Endodermal cell (in vitro differentiated cells): ENCODE results near the gene NTSR1. TPM values are rescaled to one million over a fixed set of nuclear protein-coding genes. Genes with fewer than 3 reads are reported as not detected.
"Not testable (repeated sequence)": the region's sequence is repeated elsewhere in the genome, so short reads cannot be mapped to it uniquely, and the experiment has no call there.

Source experiments
- DNase-seq: peaks from one replicate; pipeline ENCODE4 v3.0.0-alpha.2; 2017
- H3K27ac ChIP-seq: 2 replicates; pipeline ENCODE4 v1.5.1; 2013; ENCODE audit warnings: mild to moderate bottlenecking, low read depth, low read length, moderate library complexity
- H3K27me3 ChIP-seq: 2 replicates; pipeline ENCODE4 v1.6.1; 2013; ENCODE audit warnings: mild to moderate bottlenecking, low read length, moderate library complexity; ENCODE audit not compliant: insufficient read depth, control insufficient read depth, poor library complexity, severe bottlenecking
- H3K36me3 ChIP-seq: 2 replicates; pipeline ENCODE4 v1.7.0; 2013; ENCODE audit warnings: mild to moderate bottlenecking, low read length, moderate library complexity; ENCODE audit not compliant: control insufficient read depth, insufficient read depth
- H3K4me1 ChIP-seq: one replicate; pipeline ENCODE4 v1.7.0; 2013; ENCODE audit warnings: low read length; ENCODE audit not compliant: control insufficient read depth, insufficient read depth
- H3K4me3 ChIP-seq: 2 replicates; pipeline ENCODE4 v1.5.1; 2013; ENCODE audit warnings: mild to moderate bottlenecking, low read length, moderate library complexity
- H3K9ac ChIP-seq: 2 replicates; pipeline ENCODE4 v1.6.1; 2013; ENCODE audit warnings: mild to moderate bottlenecking, low read length, moderate library complexity; ENCODE audit not compliant: poor library complexity, severe bottlenecking; ENCODE audit errors: extremely low read depth
- H3K9me3 ChIP-seq: 2 replicates; pipeline ENCODE4 v1.6.1; 2013; ENCODE audit warnings: mild to moderate bottlenecking, low read length, moderate library complexity; ENCODE audit not compliant: control insufficient read depth
- H3K27ac Mint-ChIP-seq: 2 replicates; pipeline ENCODE4 v1.8.0; 2020; ENCODE audit warnings: mixed read lengths
- H3K27me3 Mint-ChIP-seq: 2 replicates; pipeline ENCODE4 v1.8.0; 2021; ENCODE audit warnings: mild to moderate bottlenecking, mixed read lengths; ENCODE audit not compliant: insufficient read depth
- H3K36me3 Mint-ChIP-seq: 2 replicates; pipeline ENCODE4 v1.8.0; 2020; ENCODE audit warnings: low read depth, mixed read lengths
- H3K4me1 Mint-ChIP-seq: 2 replicates; pipeline ENCODE4 v1.8.0; 2020; ENCODE audit warnings: mixed read lengths
- H3K4me3 Mint-ChIP-seq: 2 replicates; pipeline ENCODE4 v1.8.0; 2020; ENCODE audit warnings: mild to moderate bottlenecking, moderate library complexity, mixed read lengths
- H3K9me3 Mint-ChIP-seq: 2 replicates; pipeline ENCODE4 v1.8.0; 2020; ENCODE audit warnings: mild to moderate bottlenecking, mixed read lengths
- WGBS, 2 experiments: methylation state at CpG; one replicate each; pipeline versions ENCODE4 v1.1.5 to v1.1.7; 2013; ENCODE audit warnings: missing lambda C conversion rate in 2 of 2, mixed read lengths in 1 of 2; ENCODE audit not compliant: insufficient coverage in 1 of 2, insufficient read length in 1 of 2; 5-methylcytosine and 5-hydroxymethylcytosine counted together
- total RNA-seq, 2 donors: library from RNA; stranded (reverse); fragmentation: NEBNext Ultra II Directional in 1 of 2; extraction: Animal tissue kit (Norgen Biotek cat#: 25700) in 1 of 2; gene quantifications; 2 replicates in 1 of 2; 3 replicates in 1 of 2; pipeline ENCODE4 v1.2.1, GENCODE V29; 2021
- TF ChIP-seq, protein P1 (sequence below): fragments of 200-600 bp; sonication (generic); conservative IDR thresholded peaks from 2 replicates; pipeline ENCODE4 v1.5.0; 2021; ENCODE audit warnings: antibody characterized with exemption, mild to moderate bottlenecking

The NTSR1 gene
- total RNA-seq, 2 donors from 2014 or later, result 0.11 to 0.62 TPM

DNA sequence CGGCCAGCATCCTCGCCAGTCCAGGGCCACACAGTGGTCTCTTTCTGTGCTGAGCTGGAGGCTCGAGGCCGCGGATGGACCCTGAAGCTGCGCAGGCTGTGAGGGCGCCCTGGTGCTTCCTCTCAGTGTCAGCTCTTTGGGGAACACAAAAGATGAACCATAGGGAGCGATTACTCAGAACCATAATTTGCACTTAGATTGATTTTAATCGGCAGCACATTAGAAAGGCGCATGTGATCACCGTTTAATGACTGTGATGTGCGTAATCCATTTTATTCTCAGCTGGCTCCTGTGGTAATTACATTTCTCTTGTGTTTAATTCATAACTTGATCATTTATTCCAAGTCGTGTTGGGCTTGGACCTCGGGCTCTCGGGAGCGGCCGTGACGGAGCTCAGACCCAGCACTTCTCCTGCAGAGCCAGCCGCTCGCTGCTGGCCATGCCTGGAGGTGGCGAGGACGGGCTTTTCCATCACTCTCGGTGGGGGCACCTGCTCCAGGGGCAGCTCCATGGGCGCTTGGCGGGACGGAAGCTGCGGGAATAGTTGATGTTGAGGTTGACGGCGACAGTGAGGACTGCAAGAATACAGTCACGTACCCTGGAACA, 25.6 kb upstream of the NTSR1 start:
- TF ChIP-seq, protein P1, sequence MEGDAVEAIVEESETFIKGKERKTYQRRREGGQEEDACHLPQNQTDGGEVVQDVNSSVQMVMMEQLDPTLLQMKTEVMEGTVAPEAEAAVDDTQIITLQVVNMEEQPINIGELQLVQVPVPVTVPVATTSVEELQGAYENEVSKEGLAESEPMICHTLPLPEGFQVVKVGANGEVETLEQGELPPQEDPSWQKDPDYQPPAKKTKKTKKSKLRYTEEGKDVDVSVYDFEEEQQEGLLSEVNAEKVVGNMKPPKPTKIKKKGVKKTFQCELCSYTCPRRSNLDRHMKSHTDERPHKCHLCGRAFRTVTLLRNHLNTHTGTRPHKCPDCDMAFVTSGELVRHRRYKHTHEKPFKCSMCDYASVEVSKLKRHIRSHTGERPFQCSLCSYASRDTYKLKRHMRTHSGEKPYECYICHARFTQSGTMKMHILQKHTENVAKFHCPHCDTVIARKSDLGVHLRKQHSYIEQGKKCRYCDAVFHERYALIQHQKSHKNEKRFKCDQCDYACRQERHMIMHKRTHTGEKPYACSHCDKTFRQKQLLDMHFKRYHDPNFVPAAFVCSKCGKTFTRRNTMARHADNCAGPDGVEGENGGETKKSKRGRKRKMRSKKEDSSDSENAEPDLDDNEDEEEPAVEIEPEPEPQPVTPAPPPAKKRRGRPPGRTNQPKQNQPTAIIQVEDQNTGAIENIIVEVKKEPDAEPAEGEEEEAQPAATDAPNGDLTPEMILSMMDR, result no peak
- no peak overlapping the region for H3K9ac ChIP-seq
- no peak for DNase-seq
- peaks cover 4% of the 10 kb centered on the region for H3K4me1 ChIP-seq
- Mint-ChIP-seq H3K4me3 (no peak overlapping the region), H3K9me3 (peaks cover 10% of the 10 kb centered on the region), H3K27me3 (no peaks in the 10 kb centered on the region), H3K36me3 (no peaks in the 10 kb centered on the region), H3K27ac (no peak overlapping the region), H3K4me1 (peaks cover 4% of the 10 kb centered on the region)
- no peaks in the 10 kb centered on the region for H3K27me3 ChIP-seq
- H3K4me3 ChIP-seq, result no peak overlapping the region
- 89 to 92% methylated on average over 23 to 30 of the region's 30 CpGs for WGBS, 2 experiments
- no peak overlapping the region for H3K27ac ChIP-seq
- peaks cover 8% of the 10 kb centered on the region for H3K9me3 ChIP-seq
- no peaks in the 10 kb centered on the region for H3K36me3 ChIP-seq

DNA sequence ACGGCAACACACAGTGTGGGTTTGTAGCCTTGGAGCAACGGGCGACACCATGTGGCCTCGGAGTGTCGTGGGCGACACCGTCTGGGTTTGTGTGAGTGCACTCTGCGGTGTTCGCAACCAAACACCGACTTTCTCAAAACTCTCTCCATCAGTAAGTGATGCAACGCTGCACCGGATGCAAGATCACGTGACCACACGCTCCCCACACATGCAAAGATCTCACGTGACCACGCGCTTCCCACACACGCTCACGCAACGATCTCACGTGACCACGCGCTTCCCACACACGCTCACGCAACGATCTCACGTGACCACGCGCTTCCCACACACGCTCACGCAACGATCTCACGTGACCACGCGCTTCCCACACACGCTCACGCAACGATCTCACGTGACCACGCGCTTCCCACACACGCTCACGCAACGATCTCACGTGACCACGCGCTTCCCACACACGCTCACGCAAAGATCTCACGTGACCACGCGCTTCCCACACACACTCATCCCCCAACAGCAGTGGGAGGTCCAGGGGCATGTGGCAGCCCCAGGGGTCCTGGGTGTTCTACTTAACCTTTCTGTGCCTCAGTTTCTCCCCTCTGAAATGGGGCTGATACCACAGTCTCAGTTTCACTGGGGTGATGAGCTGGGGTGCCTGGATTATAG, 24.8 kb upstream of the NTSR1 start:
- H3K4me1 Mint-ChIP-seq, DNase-seq, H3K9me3 ChIP-seq, H3K27me3 ChIP-seq, H3K36me3 Mint-ChIP-seq, H3K27ac ChIP-seq, H3K27me3 Mint-ChIP-seq, H3K4me3 Mint-ChIP-seq, H3K4me1 ChIP-seq, H3K4me3 ChIP-seq, H3K27ac Mint-ChIP-seq, H3K36me3 ChIP-seq, H3K9ac ChIP-seq: not testable (repeated sequence)
- WGBS, 2 experiments, result 91 to 96% methylated on average over 11 to 27 of the region's 52 CpGs
- peaks cover 10% of the 10 kb centered on the region for H3K9me3 Mint-ChIP-seq

DNA sequence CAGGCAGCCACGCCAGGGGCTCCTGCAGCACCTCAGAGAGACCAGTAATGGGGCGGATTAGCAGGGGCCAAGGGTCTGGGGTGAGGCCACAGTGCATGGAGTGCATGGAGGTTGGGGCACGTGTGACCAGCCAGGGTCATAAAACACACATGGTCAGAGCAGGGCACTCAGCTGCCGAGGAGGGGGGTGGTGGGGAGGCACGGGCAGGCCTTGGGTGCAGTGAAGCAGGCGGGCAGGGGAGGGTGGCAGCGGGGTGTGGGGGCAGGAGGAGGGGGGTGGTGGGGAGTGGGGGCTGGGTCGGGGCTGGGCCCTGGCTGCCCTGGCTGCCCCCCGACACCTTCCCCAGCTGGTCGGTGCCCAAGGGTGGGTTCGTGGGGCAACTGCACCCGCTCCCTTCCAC, 23.7 kb upstream of the NTSR1 start:
- H3K36me3 ChIP-seq, result no peaks in the 10 kb centered on the region
- no peak overlapping the region for H3K27ac ChIP-seq
- no peak for DNase-seq
- TF ChIP-seq, protein P1, result no peak
- 92% methylated on average over 7 of the region's 12 CpGs; no CpG with 5 or more reads in 1 of the 2 experiments for WGBS, 2 experiments
- no peak overlapping the region for H3K27ac Mint-ChIP-seq
- H3K9me3 ChIP-seq, result peaks cover 4% of the 10 kb centered on the region
- H3K4me1 Mint-ChIP-seq, result peaks cover 4% of the 10 kb centered on the region
- no peaks in the 10 kb centered on the region for H3K27me3 ChIP-seq
- no peaks in the 10 kb centered on the region for H3K36me3 Mint-ChIP-seq
- H3K9ac ChIP-seq, result no peak overlapping the region
- H3K9me3 Mint-ChIP-seq, result peaks cover 8% of the 10 kb centered on the region
- no peaks in the 10 kb centered on the region for H3K27me3 Mint-ChIP-seq
- no peak overlapping the region for H3K4me3 ChIP-seq
- H3K4me1 ChIP-seq, result peaks cover 4% of the 10 kb centered on the region
- no peak overlapping the region for H3K4me3 Mint-ChIP-seq
